Ectodermal cell (in vitro differentiated cells): Measurements from ENCODE around the gene PHOSPHO1.
A peak's percentile ranks its signal among the peaks of the same experiment; 100 is the strongest.

Experiments
- H3K27ac ChIP-seq: 2 replicates; pipeline ENCODE4 v1.7.0; 2013; ENCODE audit warnings: mild to moderate bottlenecking, low read depth, low read length; ENCODE audit not compliant: insufficient read depth, poor library complexity, severe bottlenecking
- H3K27me3 ChIP-seq: 2 replicates; pipeline ENCODE4 v1.7.0; 2013; ENCODE audit warnings: mild to moderate bottlenecking, low read length; ENCODE audit not compliant: insufficient read depth, control insufficient read depth, poor library complexity, severe bottlenecking
- H3K36me3 ChIP-seq: one replicate; pipeline ENCODE4 v1.7.0; 2013; ENCODE audit warnings: low read length; ENCODE audit not compliant: control insufficient read depth, insufficient read depth
- H3K4me1 ChIP-seq: one replicate; pipeline ENCODE4 v1.7.0; 2013; ENCODE audit warnings: low read length; ENCODE audit not compliant: control insufficient read depth, insufficient read depth
- H3K4me3 ChIP-seq: 2 replicates; pipeline ENCODE4 v1.7.0; 2013; ENCODE audit warnings: low read depth, low read length, control low read depth; ENCODE audit not compliant: insufficient read depth
- H3K9me3 ChIP-seq: 2 replicates; pipeline ENCODE4 v1.7.0; 2013; ENCODE audit warnings: mild to moderate bottlenecking, low read length, moderate library complexity; ENCODE audit not compliant: control insufficient read depth
- WGBS, 2 experiments: methylation state at CpG; one replicate each; pipeline ENCODE4 v1.1.7; 2013; ENCODE audit warnings: missing lambda C conversion rate in 2 of 2; 5-methylcytosine and 5-hydroxymethylcytosine counted together

PHOSPHO1 gene

DNA sequence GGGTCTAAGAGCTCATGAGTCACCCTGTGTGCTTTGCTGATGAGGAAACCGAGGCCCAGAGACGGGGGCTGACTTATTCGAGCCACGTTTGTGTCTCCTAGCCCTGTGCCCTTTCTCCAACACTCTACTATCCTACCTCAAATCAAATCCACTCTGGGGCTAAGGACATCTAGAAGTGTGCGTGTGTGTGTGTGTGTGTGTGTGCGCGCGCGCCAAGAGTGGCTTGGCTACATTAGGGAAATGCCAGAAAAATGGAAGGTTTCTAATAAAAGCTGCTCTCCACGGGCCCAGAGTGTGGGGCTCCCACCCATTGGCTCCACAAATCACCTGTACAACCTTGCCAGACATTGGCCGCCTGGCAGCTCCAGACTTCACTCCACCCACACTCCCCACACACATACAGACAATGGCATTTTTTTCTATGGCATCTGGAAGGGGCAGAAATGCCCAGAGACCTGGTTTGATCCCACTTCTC lies 30.3 kb upstream of the PHOSPHO1 start:
- Histone ChIP-seq H3K4me1 (no peaks in the 10 kb centered on the region), H3K27me3 (peaks cover 25% of the 10 kb centered on the region), H3K36me3 (no peaks in the 10 kb centered on the region), H3K4me3 (peak overlapping the region; percentile 45), H3K9me3 (no peaks in the 10 kb centered on the region), H3K27ac (no peak overlapping the region)
- WGBS, 2 experiments = 55 to 59% methylated on average over 11 of the region's 11 CpGs

DNA sequence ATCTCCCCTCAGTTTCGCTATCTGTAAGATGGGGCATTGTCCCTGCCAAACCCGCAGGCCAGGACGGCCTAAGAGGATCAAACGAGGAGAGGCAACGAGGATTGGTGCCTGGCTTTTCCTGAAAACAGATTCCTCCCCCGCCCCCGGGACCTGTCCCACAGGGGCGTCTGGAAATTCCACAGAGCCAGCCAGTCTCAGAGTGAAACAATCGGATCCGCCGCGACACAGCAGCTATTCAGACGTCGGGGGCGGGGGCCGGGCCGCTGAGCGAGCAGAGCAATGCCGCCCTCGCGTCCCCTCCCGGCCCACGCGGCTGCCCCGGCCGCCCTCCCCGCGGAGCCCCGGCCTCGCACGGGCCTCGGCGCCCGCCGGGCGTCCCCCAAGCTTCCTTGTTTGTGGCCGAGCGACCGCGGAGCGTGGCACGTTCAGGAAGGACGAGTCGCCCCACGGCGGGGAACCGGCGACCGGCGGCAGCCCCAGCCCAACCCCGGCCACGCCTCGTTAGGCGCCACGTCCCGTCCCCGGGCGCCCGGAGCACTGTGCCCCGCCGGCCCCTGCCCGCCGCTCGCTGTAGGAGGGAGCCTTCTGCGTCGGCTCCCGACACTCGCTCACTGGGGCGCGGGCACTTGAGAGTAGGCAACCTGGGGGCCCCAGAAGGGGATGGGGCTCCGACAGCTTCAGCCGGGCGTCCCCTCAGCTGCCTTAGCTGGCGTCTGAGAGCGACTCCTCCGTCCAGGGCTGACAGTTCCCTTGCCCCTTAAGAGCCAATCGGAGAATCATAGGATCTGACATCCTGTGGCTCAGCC lies 29.6 kb upstream of the PHOSPHO1 start:
- peaks cover 25% of the 10 kb centered on the region for H3K27me3 ChIP-seq
- 2% methylated on average over 77 of the region's 77 CpGs for WGBS, 2 experiments
- H3K36me3 ChIP-seq = no peaks in the 10 kb centered on the region
- H3K9me3 ChIP-seq = no peaks in the 10 kb centered on the region
- H3K4me1 ChIP-seq = no peaks in the 10 kb centered on the region
- peak overlapping the region; percentile 45 for H3K4me3 ChIP-seq
- no peak overlapping the region for H3K27ac ChIP-seq

DNA sequence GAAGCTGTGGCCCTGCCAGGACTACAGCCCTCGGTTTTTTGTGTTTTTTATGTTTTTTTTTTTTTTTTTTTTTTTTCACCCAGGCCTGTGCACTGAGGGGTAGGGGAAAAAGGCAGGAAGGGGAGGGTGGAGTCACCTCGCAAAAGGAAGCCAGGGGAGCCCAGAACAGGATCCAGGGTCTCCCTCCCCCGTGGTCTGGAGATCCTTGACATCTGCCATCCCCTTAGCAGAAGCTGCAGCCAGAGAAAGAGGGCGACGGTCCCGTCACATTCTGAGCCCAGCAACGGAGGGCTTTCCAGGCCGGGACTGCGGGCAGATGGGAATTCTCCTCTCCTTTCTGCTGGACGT lies 29.1 kb upstream of the PHOSPHO1 start:
- Histone ChIP-seq H3K9me3 (no peaks in the 10 kb centered on the region), H3K4me1 (no peaks in the 10 kb centered on the region), H3K36me3 (no peaks in the 10 kb centered on the region), H3K27ac (no peak overlapping the region), H3K27me3 (peaks cover 25% of the 10 kb centered on the region), H3K4me3 (peak overlapping the region; percentile 45)
- WGBS, 2 experiments = 20 to 22% methylated on average over 10 of the region's 10 CpGs

DNA sequence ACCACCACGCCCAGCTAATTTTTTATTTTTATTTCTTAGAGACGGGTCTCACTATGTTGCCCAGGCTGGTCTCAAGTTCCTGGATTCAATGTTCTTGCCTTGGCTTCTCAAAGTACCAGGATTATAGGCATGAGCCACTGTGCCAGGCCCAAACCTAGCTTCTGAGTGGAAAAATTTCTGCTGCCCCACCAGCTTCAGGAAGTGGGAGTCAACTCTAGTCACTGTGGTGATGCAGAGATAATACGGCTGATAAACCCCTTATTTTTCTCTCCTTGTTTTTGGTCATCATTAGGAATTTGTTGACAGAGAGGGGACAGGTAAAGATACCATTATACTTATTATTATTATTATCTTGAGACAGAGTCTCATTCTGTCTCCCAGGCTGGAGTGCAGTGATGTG lies 27.8 kb upstream of the PHOSPHO1 start:
- WGBS, 2 experiments = 94 to 99% methylated on average over 3 of the region's 3 CpGs

DNA sequence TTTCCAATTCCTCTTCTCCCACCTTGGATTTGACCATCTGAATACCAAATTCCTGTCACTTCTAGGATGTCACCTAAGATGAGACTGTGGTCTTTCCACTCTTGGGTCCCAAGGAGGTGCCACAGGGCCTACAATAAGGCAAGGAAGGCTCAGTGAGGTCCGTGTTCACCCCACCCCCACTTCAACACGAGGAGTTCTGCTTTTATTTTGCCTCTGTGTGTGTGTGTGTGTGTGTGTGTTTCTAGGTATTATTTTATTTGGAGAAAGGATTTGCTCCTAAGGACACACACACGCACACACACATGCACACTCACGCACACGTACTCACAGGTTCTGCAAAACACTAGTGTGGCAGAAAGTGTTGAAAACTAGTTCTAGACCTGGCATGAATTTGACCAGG lies 24.5 kb upstream of the PHOSPHO1 start:
- H3K27me3 ChIP-seq = peaks cover 11% of the 10 kb centered on the region
- 94 to 96% methylated on average over 3 to 4 of the region's 5 CpGs for WGBS, 2 experiments
- no peak overlapping the region for H3K27ac ChIP-seq
- no peaks in the 10 kb centered on the region for H3K4me1 ChIP-seq
- H3K9me3 ChIP-seq = no peaks in the 10 kb centered on the region
- H3K36me3 ChIP-seq = no peaks in the 10 kb centered on the region
- no peak overlapping the region for H3K4me3 ChIP-seq

More for the DNA sequence above, 27.8 kb upstream of the PHOSPHO1 start:
- no peaks in the 10 kb centered on the region for H3K36me3 ChIP-seq
- H3K9me3 ChIP-seq = no peaks in the 10 kb centered on the region
- H3K27ac ChIP-seq = no peak overlapping the region
- peaks cover 25% of the 10 kb centered on the region for H3K27me3 ChIP-seq
- no peak overlapping the region for H3K4me3 ChIP-seq
- no peaks in the 10 kb centered on the region for H3K4me1 ChIP-seq

- Histone ChIP-seq H3K27ac (no peak overlapping the region), H3K27me3 (no peaks in the 10 kb centered on the region), H3K9me3 (no peaks in the 10 kb centered on the region), H3K4me3 (no peak overlapping the region), H3K36me3 (no peaks in the 10 kb centered on the region), H3K4me1 (no peaks in the 10 kb centered on the region)
- WGBS, 2 experiments = 63 to 73% methylated on average over 4 of the region's 4 CpGs
These were observed 23.5 kb upstream of the PHOSPHO1 start for GRCh38 chr17:49254066-49254465.

- Histone ChIP-seq H3K36me3 (no peaks in the 10 kb centered on the region), H3K27me3 (no peaks in the 10 kb centered on the region), H3K9me3 (no peaks in the 10 kb centered on the region), H3K4me1 (no peaks in the 10 kb centered on the region), H3K27ac (no peak overlapping the region), H3K4me3 (no peak overlapping the region)
- 94 to 95% methylated on average over 6 of the region's 6 CpGs for WGBS, 2 experiments
These were observed 21.6 kb upstream of the PHOSPHO1 start for GRCh38 chr17:49252148-49252695.

DNA sequence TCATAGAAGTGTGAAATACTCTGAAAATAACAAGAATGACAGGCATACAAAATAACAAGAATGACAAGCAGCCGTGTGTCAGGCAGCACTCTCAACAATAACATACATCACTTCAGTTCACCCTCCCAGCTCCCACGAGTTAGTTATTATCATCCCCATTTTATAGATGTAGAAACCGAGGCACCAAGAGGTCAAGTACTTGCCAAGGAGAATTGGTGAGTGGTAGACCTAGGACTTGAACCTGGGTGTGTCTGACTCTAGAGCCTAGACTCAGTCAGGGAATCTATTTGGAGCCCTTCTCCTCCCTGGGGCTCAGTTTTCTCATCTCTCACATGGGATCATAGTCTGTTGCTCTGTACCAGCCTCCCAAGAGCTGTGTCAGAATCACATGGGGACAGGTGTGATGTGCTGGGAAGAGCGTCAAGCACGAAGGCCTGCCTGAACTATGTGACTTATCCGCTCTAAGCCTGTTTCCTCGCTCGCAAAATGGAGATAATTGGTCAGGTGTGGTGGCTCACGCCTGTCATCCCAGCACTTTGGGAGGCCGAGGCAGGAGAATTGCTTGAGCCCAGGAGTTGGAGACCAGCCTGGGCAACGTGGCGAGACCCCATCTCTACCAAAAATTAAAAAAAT lies 19.4 kb upstream of the PHOSPHO1 start:
- Histone ChIP-seq H3K4me1 (no peaks in the 10 kb centered on the region), H3K9me3 (no peaks in the 10 kb centered on the region), H3K36me3 (no peaks in the 10 kb centered on the region), H3K4me3 (no peak overlapping the region), H3K27ac (no peak overlapping the region), H3K27me3 (no peaks in the 10 kb centered on the region)
- 92% methylated on average over 12 of the region's 12 CpGs for WGBS, 2 experiments

- no peak overlapping the region for H3K27ac ChIP-seq
These were observed 18.8 kb upstream of the PHOSPHO1 start for GRCh38 chr17:49249292-49249794.

GRCh38 chr17:49247944-49248343 lies 17.4 kb upstream of the PHOSPHO1 start:
- no peaks in the 10 kb centered on the region for H3K4me1 ChIP-seq
- WGBS, 2 experiments = 96% methylated on average over 7 of the region's 7 CpGs
- no peaks in the 10 kb centered on the region for H3K36me3 ChIP-seq
- H3K4me3 ChIP-seq = no peak overlapping the region
- no peak overlapping the region for H3K27ac ChIP-seq
- H3K27me3 ChIP-seq = no peaks in the 10 kb centered on the region
- H3K9me3 ChIP-seq = no peaks in the 10 kb centered on the region

More at GRCh38 chr17:49249292-49249794, 18.8 kb upstream of the PHOSPHO1 start:
- Histone ChIP-seq H3K9me3 (no peaks in the 10 kb centered on the region), H3K36me3 (no peaks in the 10 kb centered on the region), H3K27me3 (no peaks in the 10 kb centered on the region), H3K4me1 (no peaks in the 10 kb centered on the region), H3K4me3 (no peak overlapping the region)
- 71 to 76% methylated on average over 10 of the region's 10 CpGs for WGBS, 2 experiments
